ENCODE data around the gene CISTR.

DNA sequence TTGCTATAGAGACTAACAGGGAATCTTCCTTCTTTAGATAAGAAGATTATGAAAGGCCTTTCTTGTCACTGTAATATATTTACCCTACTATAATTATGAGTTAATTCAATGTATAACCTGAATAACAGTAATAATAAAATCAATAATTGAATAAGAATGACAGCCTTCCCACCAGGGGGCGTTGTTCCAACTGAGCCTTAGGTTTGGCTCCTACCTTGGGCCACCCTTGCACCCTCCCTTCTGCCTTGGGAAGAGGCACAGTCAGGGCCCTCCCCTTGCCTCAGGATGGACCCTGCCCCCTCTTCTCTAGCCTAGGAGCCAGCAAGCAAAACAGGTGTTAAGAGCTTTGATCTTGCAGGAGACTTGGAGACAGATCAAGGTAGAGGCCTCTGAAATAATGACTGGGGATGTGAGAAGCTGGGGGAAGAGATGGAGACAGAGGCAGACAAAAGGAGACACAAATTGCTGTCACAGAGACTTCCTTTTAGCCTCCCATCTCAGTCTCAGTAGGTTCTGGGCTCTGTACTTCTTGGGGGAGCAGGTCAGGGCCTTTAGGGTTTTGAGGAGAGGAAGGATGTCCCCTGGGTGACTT lies 40.1 kb upstream of the CISTR start:
- TF ChIP-seq, protein P1, sequence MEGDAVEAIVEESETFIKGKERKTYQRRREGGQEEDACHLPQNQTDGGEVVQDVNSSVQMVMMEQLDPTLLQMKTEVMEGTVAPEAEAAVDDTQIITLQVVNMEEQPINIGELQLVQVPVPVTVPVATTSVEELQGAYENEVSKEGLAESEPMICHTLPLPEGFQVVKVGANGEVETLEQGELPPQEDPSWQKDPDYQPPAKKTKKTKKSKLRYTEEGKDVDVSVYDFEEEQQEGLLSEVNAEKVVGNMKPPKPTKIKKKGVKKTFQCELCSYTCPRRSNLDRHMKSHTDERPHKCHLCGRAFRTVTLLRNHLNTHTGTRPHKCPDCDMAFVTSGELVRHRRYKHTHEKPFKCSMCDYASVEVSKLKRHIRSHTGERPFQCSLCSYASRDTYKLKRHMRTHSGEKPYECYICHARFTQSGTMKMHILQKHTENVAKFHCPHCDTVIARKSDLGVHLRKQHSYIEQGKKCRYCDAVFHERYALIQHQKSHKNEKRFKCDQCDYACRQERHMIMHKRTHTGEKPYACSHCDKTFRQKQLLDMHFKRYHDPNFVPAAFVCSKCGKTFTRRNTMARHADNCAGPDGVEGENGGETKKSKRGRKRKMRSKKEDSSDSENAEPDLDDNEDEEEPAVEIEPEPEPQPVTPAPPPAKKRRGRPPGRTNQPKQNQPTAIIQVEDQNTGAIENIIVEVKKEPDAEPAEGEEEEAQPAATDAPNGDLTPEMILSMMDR (IDR thresholded peaks at IDR 0.05; ENCODE audit: insufficient read depth, low read length) = peak; percentile 14
- no peak for TF ChIP-seq POLR2AphosphoS5 (IDR thresholded peaks at IDR 0.05; ENCODE audit: low read depth)

Measured in HL-60 (cell line).